Esophagus muscularis mucosa (tissue), 3 donors: ENCODE results near the gene SLC25A29.

ENCODE experiments used
- POLR2A ChIP-seq: fragments of 450-650 bp; IDR thresholded peaks from one replicate; pipeline ENCODE4 v1.6.1; 2017; ENCODE audit warnings: antibody characterized with exemption, moderate library complexity, mild to moderate bottlenecking, low read depth
- POLR2AphosphoS5 ChIP-seq, 2 donors: sonication (generic); formaldehyde crosslinking; IDR thresholded peaks; one replicate each; pipeline ENCODE4 v1.6.1; 2017; ENCODE audit warnings: antibody characterized with exemption in 2 of 2
- TF ChIP-seq, protein P1 (sequence below), 3 experiments: fragments of 200-600 bp in 2 of 3; fragments of 450-650 bp in 1 of 3; sonication (generic) in 2 of 3; IDR thresholded peaks; one replicate each; pipeline ENCODE4 v1.5.1; 2017 to 2019; ENCODE audit warnings: antibody characterized with exemption in 3 of 3, mild to moderate bottlenecking in 2 of 3, moderate library complexity in 1 of 3

DNA sequence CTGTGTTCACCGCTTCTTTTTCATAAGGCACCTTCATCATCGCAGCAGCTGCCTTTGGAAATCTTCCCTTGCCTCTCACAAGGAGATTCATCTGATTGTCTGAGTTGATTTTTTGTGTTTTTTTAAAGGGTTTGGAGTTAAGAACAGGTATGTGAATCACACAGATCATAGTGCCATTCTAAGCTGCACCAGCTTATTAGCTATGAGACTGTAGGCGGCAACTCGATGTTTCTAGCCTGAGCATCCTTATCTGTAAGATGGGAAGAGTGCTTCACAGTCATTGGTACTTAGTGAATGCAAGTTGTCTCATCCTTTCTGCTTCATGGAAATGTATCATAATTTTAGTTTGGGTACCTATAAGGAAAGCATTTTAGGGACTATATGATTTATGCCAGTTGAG lies 32.0 kb downstream of the SLC25A29 start:
- TF ChIP-seq, protein P1, sequence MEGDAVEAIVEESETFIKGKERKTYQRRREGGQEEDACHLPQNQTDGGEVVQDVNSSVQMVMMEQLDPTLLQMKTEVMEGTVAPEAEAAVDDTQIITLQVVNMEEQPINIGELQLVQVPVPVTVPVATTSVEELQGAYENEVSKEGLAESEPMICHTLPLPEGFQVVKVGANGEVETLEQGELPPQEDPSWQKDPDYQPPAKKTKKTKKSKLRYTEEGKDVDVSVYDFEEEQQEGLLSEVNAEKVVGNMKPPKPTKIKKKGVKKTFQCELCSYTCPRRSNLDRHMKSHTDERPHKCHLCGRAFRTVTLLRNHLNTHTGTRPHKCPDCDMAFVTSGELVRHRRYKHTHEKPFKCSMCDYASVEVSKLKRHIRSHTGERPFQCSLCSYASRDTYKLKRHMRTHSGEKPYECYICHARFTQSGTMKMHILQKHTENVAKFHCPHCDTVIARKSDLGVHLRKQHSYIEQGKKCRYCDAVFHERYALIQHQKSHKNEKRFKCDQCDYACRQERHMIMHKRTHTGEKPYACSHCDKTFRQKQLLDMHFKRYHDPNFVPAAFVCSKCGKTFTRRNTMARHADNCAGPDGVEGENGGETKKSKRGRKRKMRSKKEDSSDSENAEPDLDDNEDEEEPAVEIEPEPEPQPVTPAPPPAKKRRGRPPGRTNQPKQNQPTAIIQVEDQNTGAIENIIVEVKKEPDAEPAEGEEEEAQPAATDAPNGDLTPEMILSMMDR (IDR thresholded peaks at IDR 0.05): no peak
- TF ChIP-seq POLR2A: no peak
- no peak for TF ChIP-seq POLR2AphosphoS5 (IDR thresholded peaks at IDR 0.05)
